GM18526 (cell line): ENCODE data around the gene CDK2AP2.

Source experiments
- POLR2A ChIP-seq: IDR thresholded peaks from 3 replicates; pipeline ENCODE4 v1.6.1; 2011; ENCODE audit not compliant: insufficient read length; ENCODE audit errors: extremely low read depth

CDK2AP2 gene

GRCh38 chr11:67465189-67465510, 42.8 kb downstream of the CDK2AP2 start:
- no peak for TF ChIP-seq POLR2A

GRCh38 chr11:67464411-67465188, 43.4 kb downstream of the CDK2AP2 start:
- peak; percentile 80 for TF ChIP-seq POLR2A

- TF ChIP-seq POLR2A, result no peak
Measured at GRCh38 chr11:67463680-67464410, 44.1 kb downstream of the CDK2AP2 start.

- no peak for TF ChIP-seq POLR2A
Measured at GRCh38 chr11:67463186-67463585, 44.8 kb downstream of the CDK2AP2 start.

- no peak for TF ChIP-seq POLR2A
Measured at GRCh38 chr11:67458266-67458665, 49.7 kb downstream of the CDK2AP2 start.

- no peak for TF ChIP-seq POLR2A
Measured at GRCh38 chr11:67457453-67457852, 50.5 kb downstream of the CDK2AP2 start.
